DMS114 treated with DMSO at 0.1 percent for 48 hours (cell line): Measurements from ENCODE around the gene ZFYVE28.

Experiments used
- DNase-seq: peaks from one replicate; lab custom pipeline; 2025; ENCODE audit not compliant: unreplicated experiment; lab: John Stamatoyannopoulos, UW

ZFYVE28 gene

GRCh38 chr4:2252530-2253091 lies 165.8 kb downstream of the ZFYVE28 start:
- DNase-seq, result no peak

DNA sequence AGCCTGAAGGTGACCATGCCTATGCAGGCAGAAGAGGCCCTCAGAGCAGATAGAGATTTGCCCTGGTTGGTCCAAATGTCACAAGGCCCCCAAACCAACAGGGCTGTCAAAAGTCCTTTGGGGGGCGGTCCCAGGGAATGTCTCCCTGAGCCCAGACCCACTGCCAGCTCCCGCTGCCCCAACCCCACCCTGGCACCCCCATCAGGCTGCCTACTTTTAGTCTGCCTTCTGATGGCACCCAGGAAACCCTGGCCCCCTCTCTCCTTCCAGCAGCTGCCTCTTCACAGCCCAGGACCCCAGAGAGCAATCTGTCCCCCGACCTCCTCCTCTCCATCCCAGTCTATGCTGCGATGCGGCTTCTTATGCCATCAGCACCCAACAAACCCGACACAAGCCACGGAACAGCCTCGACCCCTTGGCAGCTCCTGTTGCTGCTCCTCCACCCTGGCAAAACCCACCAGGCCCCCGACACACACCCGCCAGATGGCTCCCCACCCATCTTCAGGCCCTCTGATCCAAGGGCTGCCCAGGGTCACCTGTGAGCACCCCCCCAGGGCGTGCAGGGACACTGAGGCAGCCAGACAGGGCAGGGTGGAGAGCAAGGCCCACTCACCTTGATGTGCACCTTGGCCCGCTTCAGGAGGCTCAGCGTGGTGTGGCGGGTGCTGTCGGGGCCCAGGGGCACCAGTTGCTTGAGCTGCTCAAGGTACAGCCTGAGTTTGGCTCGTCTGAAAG lies 166.5 kb downstream of the ZFYVE28 start:
- no peak for DNase-seq

GRCh38 chr4:2251073-2251794 lies 167.2 kb downstream of the ZFYVE28 start:
- DNase-seq, result no peak

GRCh38 chr4:2250357-2251072 lies 167.9 kb downstream of the ZFYVE28 start:
- no peak for DNase-seq

DNA sequence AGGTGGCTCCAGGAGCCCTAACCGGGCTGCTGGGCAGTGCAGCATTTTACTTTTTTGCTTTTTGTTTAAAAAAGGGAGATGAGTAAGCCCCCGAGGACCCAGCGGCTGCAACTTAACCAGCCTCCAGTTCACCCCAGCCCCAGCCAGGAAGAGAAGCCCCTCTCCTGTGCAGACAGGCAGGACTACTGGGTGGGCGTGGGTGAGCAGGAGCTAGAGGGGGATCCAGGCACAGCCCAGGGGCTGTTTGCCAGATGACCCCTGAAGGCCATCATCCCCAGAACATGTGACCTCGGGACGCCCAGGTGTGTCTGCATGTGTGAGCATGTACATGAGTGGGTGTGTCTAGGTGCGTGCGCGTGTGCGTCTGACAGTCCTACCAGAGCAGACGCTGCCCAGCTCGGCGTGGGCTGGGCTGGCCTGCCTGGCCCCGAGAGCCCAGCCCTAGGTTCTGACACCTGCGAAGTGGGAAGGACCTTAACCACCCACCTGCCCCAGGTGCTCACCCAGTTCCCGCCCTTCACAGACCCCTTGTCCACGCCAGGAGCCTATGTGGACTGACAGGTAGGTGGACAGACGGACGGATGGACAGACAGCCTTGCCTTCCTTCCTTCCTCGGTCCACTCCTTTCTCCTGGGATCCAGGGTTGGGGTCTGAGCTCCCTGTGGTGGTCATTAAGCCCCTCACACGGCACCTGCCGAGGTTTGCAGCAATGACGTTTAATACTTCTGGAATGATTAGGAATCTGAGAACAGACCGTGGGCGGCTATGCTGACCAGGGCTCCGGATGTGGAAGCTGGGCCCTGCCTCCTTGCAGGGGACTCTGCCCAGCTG lies 168.7 kb downstream of the ZFYVE28 start:
- DNase-seq, result no peak

GRCh38 chr4:2248821-2249261 lies 169.6 kb downstream of the ZFYVE28 start:
- no peak for DNase-seq

DNA sequence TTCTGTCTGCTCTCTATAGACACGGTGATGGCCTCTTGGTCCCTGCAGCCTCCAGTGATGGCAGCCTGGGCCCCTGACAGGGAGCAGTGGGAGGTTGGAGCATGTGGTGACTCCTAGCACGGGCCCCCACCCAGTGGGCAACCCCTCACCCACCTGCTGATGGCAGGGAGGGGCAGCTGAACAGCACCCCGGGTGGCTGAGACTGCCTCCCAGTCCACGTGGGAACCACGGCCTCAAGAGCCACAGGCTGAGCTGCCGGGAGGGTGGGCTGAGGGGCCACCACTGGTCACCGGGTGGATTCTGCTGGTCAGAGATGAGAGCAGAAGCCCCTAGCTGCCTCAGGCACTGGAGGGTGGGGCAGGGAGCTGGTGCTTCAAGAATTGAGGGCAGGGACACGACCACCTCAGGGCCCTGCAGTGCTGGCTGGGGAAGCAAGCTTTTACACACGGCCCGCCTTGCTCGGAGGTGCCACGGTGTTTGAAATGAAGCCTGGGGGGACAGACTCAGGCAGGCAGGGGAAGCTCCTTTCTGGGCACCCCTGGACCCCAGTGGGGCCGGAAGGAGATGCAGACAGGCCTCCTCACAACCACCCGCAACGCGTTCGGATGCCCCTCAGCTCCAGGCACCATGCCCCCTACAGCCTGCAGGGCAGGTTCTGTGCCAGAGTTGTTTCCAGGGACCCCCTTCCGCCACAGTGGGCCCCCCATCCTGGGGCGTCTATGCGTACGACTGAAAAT lies 170.2 kb downstream of the ZFYVE28 start:
- DNase-seq, result no peak

- DNase-seq, result no peak
These were observed 171.1 kb downstream of the ZFYVE28 start for GRCh38 chr4:2247128-2248043.

DNA sequence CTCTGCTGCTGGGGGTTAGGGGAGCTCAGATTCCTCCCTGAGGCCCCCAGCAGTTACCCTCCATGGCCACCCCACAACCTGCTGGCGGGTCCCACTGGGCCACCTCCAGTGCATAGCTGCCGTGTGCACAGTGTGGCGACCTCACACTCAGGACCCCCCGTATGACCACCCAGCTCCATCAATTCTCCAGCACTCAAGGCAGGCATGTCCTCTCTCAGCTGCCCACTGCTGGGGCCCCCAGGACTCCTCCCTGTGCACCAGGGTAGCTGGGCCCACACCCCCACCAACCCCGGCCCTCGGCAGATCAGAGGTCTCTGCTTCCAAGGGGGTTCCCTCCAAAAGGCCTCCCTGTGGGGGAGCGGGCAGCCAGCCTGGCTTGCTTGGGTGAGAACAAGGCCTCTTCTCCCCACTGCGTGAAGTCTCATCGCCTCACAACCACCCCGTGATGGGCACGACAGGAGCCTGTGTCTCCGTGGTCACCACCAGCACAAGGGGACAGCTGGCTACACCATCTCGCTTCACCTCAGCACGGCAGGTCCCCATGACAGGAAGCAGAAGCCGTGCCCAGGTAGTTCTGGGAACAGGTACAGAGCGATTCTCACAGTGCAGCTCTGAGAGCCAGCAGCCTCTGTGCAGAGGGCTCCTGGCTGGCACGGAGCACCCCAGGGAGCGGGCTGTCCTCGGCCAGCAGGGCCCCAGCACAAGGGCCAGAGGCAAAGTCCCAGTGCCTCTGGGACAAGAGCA lies 171.9 kb downstream of the ZFYVE28 start:
- no peak for DNase-seq

DNA sequence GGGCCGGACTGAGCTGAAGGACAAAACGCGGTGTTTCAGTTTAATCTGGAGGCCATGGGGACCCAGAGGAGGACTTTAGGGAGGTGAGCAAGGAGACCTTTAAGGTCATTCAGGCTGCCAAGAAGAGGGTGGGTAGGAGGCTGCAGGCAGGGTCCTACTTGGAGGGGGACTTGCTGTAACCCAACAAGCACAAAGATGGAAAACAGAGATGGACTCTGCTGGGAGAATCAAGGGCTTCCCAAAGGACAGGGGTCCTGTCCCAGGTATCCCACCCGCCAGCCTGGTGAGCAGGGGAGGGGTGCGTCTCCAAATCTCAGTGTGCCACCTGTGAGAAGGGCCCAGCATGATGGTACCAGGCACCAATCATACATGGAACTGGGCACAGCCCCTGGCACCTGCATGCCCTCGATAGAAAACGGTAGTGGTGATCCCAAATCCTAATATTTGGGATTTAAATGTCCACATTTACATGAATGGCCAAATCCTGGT lies 172.6 kb downstream of the ZFYVE28 start:
- no peak for DNase-seq

- no peak for DNase-seq
These were observed 173.2 kb downstream of the ZFYVE28 start for GRCh38 chr4:2245057-2245786.

DNA sequence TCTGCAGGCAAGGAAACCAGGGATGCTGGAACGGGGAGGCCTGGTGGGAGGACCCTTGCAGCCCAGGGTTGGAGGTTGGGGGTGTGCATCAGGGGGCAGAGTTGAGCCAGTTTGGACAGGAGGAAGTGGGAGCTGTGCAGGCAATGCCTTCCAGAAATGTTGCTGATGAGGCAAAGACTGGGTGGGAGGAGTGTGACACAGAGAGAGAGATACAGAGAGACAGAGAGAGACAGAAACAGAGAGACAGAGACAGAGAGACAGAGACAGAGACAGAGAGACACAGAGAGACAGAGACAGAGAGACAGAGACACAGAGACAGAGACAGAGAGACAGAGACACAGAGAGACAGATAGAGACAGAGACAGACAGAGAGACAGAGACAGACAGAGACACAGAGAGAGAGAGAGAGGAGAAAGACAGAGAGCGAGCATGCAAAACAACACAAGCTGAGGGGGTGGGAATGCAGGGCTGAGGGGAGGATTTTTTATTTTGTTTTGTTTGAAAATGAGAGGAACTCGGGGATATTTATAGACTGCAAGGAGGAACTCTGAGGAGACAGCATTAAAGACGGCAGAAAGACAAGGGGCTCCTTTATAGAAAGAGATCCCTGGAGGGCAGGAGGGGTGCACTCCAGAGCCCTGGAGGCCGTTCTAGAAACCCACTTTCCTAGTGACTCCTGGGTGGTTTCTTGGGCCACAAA lies 174.6 kb downstream of the ZFYVE28 start:
- no peak for DNase-seq

DNA sequence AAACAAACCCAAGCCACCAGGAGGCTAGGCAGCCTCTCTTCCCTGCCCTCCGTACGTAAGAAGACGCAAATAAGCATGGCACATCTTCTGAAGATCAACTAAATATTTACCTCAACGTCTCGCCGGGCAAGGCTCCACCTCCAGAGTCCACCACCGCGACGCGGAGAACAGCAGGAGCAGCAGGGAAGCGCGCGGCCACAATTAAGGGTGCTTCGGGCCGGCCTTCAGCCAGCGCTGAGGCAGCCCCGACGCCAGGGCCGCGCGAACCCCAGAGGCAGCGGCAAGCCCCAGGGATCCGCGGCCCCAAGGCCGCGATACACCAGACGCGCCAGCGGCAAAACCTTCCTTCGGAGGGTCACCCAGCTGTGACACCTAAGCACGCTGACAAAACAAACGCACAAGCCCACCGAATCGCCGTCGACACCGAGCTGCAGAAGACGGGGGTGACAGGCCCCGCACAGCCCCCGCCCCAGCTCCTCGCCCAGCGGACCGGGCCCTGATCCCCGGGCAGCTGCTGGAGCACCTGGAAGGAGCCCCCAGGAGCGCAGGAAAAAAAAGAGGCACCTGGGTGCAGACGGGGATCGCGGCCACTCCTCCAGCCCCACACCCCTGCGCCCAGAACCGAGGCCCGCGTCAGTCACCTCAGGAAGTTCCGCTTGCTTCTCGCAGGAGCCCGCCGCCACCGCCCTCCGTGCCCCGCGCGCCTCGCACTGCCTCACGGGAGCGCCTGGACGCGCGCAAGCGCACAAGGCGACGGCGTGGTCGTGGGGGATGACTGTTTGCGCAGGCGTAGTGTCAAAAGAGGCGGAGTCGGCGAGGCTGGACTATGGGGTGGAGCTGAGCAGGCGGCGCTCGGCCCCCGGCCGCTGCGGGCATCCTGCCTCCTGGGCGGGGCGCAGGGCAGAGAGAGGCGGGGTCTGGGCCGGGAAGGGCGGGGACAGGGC lies 176.8 kb downstream of the ZFYVE28 start, which contains the start of the genes HAUS3 and POLN:
Gene HAUS3, minus strand, starts transcription at position 712 of the 944 bp plus-strand sequence. CDS start 1,175 bp downstream, outside the sequence.
Gene POLN, minus strand, starts transcription at position 712 of the 944 bp plus-strand sequence. CDS start 12,890 bp downstream, outside the sequence.
- DNase-seq, result peak; percentile 88

- no peak for DNase-seq
These were observed 177.4 kb downstream of the ZFYVE28 start for GRCh38 chr4:2241003-2241402.

- DNase-seq, result no peak
These were observed 181.3 kb downstream of the ZFYVE28 start for GRCh38 chr4:2236944-2237666.
